HG03066 (cell line): ENCODE results near the gene MRPL57.
"Not testable (repeated sequence)": the region's sequence is repeated elsewhere in the genome, so short reads cannot be mapped to it uniquely, and the experiment has no call there.

Source experiments
- ATAC-seq: cut with Tn5 transposase; IDR thresholded peaks from one replicate; pipeline ENCODE4 v1.9.1; 2021; ENCODE audit warnings: low read depth; ENCODE audit not compliant: unreplicated experiment

Gene MRPL57

GRCh38 chr13:21186410-21186809, 10.0 kb downstream of the MRPL57 start:
- not testable (repeated sequence) for ATAC-seq

GRCh38 chr13:21194756-21195155, 18.3 kb downstream of the MRPL57 start:
- not testable (repeated sequence) for ATAC-seq

GRCh38 chr13:21197606-21198225, 21.3 kb downstream of the MRPL57 start:
- ATAC-seq: not testable (repeated sequence)

- not testable (repeated sequence) for ATAC-seq
Observed at GRCh38 chr13:21198391-21198790, 21.9 kb downstream of the MRPL57 start.

- not testable (repeated sequence) for ATAC-seq
Observed at GRCh38 chr13:21201456-21202190, 25.2 kb downstream of the MRPL57 start.

- ATAC-seq: no peak
Observed at GRCh38 chr13:21202767-21203531, 26.5 kb downstream of the MRPL57 start.

GRCh38 chr13:21208652-21209154, 32.2 kb downstream of the MRPL57 start:
- ATAC-seq: no peak

GRCh38 chr13:21212138-21212775, 35.8 kb downstream of the MRPL57 start:
- no peak for ATAC-seq

GRCh38 chr13:21215419-21215818, 39.0 kb downstream of the MRPL57 start:
- ATAC-seq: not testable (repeated sequence)

GRCh38 chr13:21216332-21216731, 39.9 kb downstream of the MRPL57 start:
- ATAC-seq: no peak

- ATAC-seq: peak; percentile 99
Observed at GRCh38 chr13:21218351-21219035, 42.0 kb downstream of the MRPL57 start.

GRCh38 chr13:21219036-21219381, 42.6 kb downstream of the MRPL57 start:
- ATAC-seq: peak; percentile 38

GRCh38 chr13:21219716-21220115, 43.3 kb downstream of the MRPL57 start:
- not testable (repeated sequence) for ATAC-seq

- ATAC-seq: no peak
Observed at GRCh38 chr13:21221268-21221667, 44.8 kb downstream of the MRPL57 start.

- ATAC-seq: no peak
Observed at GRCh38 chr13:21225082-21225481, 48.6 kb downstream of the MRPL57 start.

- no peak for ATAC-seq
Observed at GRCh38 chr13:21225841-21226581, 49.6 kb downstream of the MRPL57 start.

GRCh38 chr13:21227917-21228316, 51.5 kb downstream of the MRPL57 start:
- ATAC-seq: no peak
